ENCODE measurements around the gene GLG1.

GLG1 gene

GRCh38 chr16:74575807-74576643, 30.9 kb downstream of the GLG1 start:
- Histone ChIP-seq H3K4me3 (ENCODE audit: insufficient read depth, low read depth, low read length) (no peak overlapping the region), H3K4me1 (ENCODE audit: control insufficient read depth, insufficient read depth, low read length) (no peaks in the 10 kb centered on the region), H3K27ac (ENCODE audit: insufficient read depth, low read depth, low read length, poor library complexity, severe bottlenecking) (no peak overlapping the region), H3K9me3 (ENCODE audit: control insufficient read depth, low read length) (no peaks in the 10 kb centered on the region), H3K36me3 (ENCODE audit: control insufficient read depth, insufficient read depth, low read length) (no peaks in the 10 kb centered on the region), H3K27me3 (ENCODE audit: control insufficient read depth, insufficient read depth, low read length, poor library complexity, severe bottlenecking) (no peaks in the 10 kb centered on the region)
- WGBS, 2 experiments: 91 to 94% methylated on average over 12 of the region's 12 CpGs

GRCh38 chr16:74575175-74575806, 31.6 kb downstream of the GLG1 start:
- Histone ChIP-seq H3K36me3 (ENCODE audit: control insufficient read depth, insufficient read depth, low read length) (no peaks in the 10 kb centered on the region), H3K4me1 (ENCODE audit: control insufficient read depth, insufficient read depth, low read length) (no peaks in the 10 kb centered on the region), H3K27me3 (ENCODE audit: control insufficient read depth, insufficient read depth, low read length, poor library complexity, severe bottlenecking) (no peaks in the 10 kb centered on the region), H3K9me3 (ENCODE audit: control insufficient read depth, low read length) (no peaks in the 10 kb centered on the region), H3K27ac (ENCODE audit: insufficient read depth, low read depth, low read length, poor library complexity, severe bottlenecking) (no peak overlapping the region), H3K4me3 (ENCODE audit: insufficient read depth, low read depth, low read length) (no peak overlapping the region)
- WGBS, 2 experiments: 90 to 96% methylated on average over 4 to 6 of the region's 7 CpGs

GRCh38 chr16:74574146-74574545, 32.8 kb downstream of the GLG1 start:
- Histone ChIP-seq H3K4me3 (ENCODE audit: insufficient read depth, low read depth, low read length) (no peak overlapping the region), H3K36me3 (ENCODE audit: control insufficient read depth, insufficient read depth, low read length) (no peaks in the 10 kb centered on the region), H3K4me1 (ENCODE audit: control insufficient read depth, insufficient read depth, low read length) (no peaks in the 10 kb centered on the region), H3K27me3 (ENCODE audit: control insufficient read depth, insufficient read depth, low read length, poor library complexity, severe bottlenecking) (no peaks in the 10 kb centered on the region), H3K27ac (ENCODE audit: insufficient read depth, low read depth, low read length, poor library complexity, severe bottlenecking) (no peak overlapping the region), H3K9me3 (ENCODE audit: control insufficient read depth, low read length) (no peaks in the 10 kb centered on the region)
- WGBS, 2 experiments: 97 to 100% methylated on average over 2 of the region's 2 CpGs

- Histone ChIP-seq H3K27ac (ENCODE audit: insufficient read depth, low read depth, low read length, poor library complexity, severe bottlenecking) (no peak overlapping the region), H3K27me3 (ENCODE audit: control insufficient read depth, insufficient read depth, low read length, poor library complexity, severe bottlenecking) (no peaks in the 10 kb centered on the region), H3K36me3 (ENCODE audit: control insufficient read depth, insufficient read depth, low read length) (no peaks in the 10 kb centered on the region), H3K9me3 (ENCODE audit: control insufficient read depth, low read length) (no peaks in the 10 kb centered on the region), H3K4me1 (ENCODE audit: control insufficient read depth, insufficient read depth, low read length) (no peaks in the 10 kb centered on the region), H3K4me3 (ENCODE audit: insufficient read depth, low read depth, low read length) (no peak overlapping the region)
- 90% methylated on average over 8 of the region's 8 CpGs for WGBS, 2 experiments
These were observed 33.3 kb downstream of the GLG1 start for GRCh38 chr16:74573622-74574021.

- Histone ChIP-seq H3K27ac (ENCODE audit: insufficient read depth, low read depth, low read length, poor library complexity, severe bottlenecking) (no peak overlapping the region), H3K36me3 (ENCODE audit: control insufficient read depth, insufficient read depth, low read length) (no peaks in the 10 kb centered on the region)
- WGBS, 2 experiments: 90% methylated on average over 5 of the region's 5 CpGs
These were observed 36.3 kb downstream of the GLG1 start for GRCh38 chr16:74570412-74571301.

GRCh38 chr16:74568961-74569631, 37.8 kb downstream of the GLG1 start:
- Histone ChIP-seq H3K4me1 (ENCODE audit: control insufficient read depth, insufficient read depth, low read length) (no peaks in the 10 kb centered on the region), H3K9me3 (ENCODE audit: control insufficient read depth, low read length) (no peaks in the 10 kb centered on the region), H3K27me3 (ENCODE audit: control insufficient read depth, insufficient read depth, low read length, poor library complexity, severe bottlenecking) (no peaks in the 10 kb centered on the region), H3K4me3 (ENCODE audit: insufficient read depth, low read depth, low read length) (no peak overlapping the region), H3K36me3 (ENCODE audit: control insufficient read depth, insufficient read depth, low read length) (no peaks in the 10 kb centered on the region), H3K27ac (ENCODE audit: insufficient read depth, low read depth, low read length, poor library complexity, severe bottlenecking) (no peak overlapping the region)
- WGBS, 2 experiments: 86 to 89% methylated on average over 4 to 5 of the region's 5 CpGs

More at GRCh38 chr16:74570412-74571301, 36.3 kb downstream of the GLG1 start:
- Histone ChIP-seq H3K27me3 (ENCODE audit: control insufficient read depth, insufficient read depth, low read length, poor library complexity, severe bottlenecking) (no peaks in the 10 kb centered on the region), H3K4me3 (ENCODE audit: insufficient read depth, low read depth, low read length) (no peak overlapping the region), H3K4me1 (ENCODE audit: control insufficient read depth, insufficient read depth, low read length) (no peaks in the 10 kb centered on the region), H3K9me3 (ENCODE audit: control insufficient read depth, low read length) (no peaks in the 10 kb centered on the region)

GRCh38 chr16:74567901-74568300, 39.0 kb downstream of the GLG1 start:
- Histone ChIP-seq H3K27ac (ENCODE audit: insufficient read depth, low read depth, low read length, poor library complexity, severe bottlenecking) (no peak overlapping the region), H3K4me3 (ENCODE audit: insufficient read depth, low read depth, low read length) (no peak overlapping the region), H3K9me3 (ENCODE audit: control insufficient read depth, low read length) (no peaks in the 10 kb centered on the region), H3K27me3 (ENCODE audit: control insufficient read depth, insufficient read depth, low read length, poor library complexity, severe bottlenecking) (no peaks in the 10 kb centered on the region), H3K4me1 (ENCODE audit: control insufficient read depth, insufficient read depth, low read length) (no peaks in the 10 kb centered on the region), H3K36me3 (ENCODE audit: control insufficient read depth, insufficient read depth, low read length) (no peaks in the 10 kb centered on the region)
- WGBS, 2 experiments: 91 to 93% methylated on average over 2 of the region's 2 CpGs

GRCh38 chr16:74565378-74565777, 41.5 kb downstream of the GLG1 start:
- Histone ChIP-seq H3K4me1 (ENCODE audit: control insufficient read depth, insufficient read depth, low read length) (no peaks in the 10 kb centered on the region), H3K36me3 (ENCODE audit: control insufficient read depth, insufficient read depth, low read length) (no peaks in the 10 kb centered on the region), H3K4me3 (ENCODE audit: insufficient read depth, low read depth, low read length) (no peak overlapping the region), H3K27ac (ENCODE audit: insufficient read depth, low read depth, low read length, poor library complexity, severe bottlenecking) (no peak overlapping the region), H3K27me3 (ENCODE audit: control insufficient read depth, insufficient read depth, low read length, poor library complexity, severe bottlenecking) (no peaks in the 10 kb centered on the region), H3K9me3 (ENCODE audit: control insufficient read depth, low read length) (no peaks in the 10 kb centered on the region)
- WGBS, 2 experiments: 94 to 98% methylated on average over 5 of the region's 5 CpGs

GRCh38 chr16:74564451-74564984, 42.4 kb downstream of the GLG1 start:
- H3K27me3 ChIP-seq (ENCODE audit: control insufficient read depth, insufficient read depth, low read length, poor library complexity, severe bottlenecking): no peaks in the 10 kb centered on the region
- H3K4me1 ChIP-seq (ENCODE audit: control insufficient read depth, insufficient read depth, low read length): no peaks in the 10 kb centered on the region
- no peak overlapping the region for H3K27ac ChIP-seq (ENCODE audit: insufficient read depth, low read depth, low read length, poor library complexity, severe bottlenecking)
- H3K36me3 ChIP-seq (ENCODE audit: control insufficient read depth, insufficient read depth, low read length): no peaks in the 10 kb centered on the region
- WGBS, 2 experiments: 85 to 98% methylated on average over 1 of the region's 1 CpG
- H3K9me3 ChIP-seq (ENCODE audit: control insufficient read depth, low read length): no peaks in the 10 kb centered on the region
- no peak overlapping the region for H3K4me3 ChIP-seq (ENCODE audit: insufficient read depth, low read depth, low read length)
